Activated T-cell treated with anti-CD3 and anti-CD28 coated beads for 4 hours (primary cell): ENCODE results near the gene UBE2E1.

ENCODE experiments used
- DNase-seq: peaks from one replicate; pipeline ENCODE4 v3.0.0-alpha.2; 2020

The UBE2E1 gene

DNA sequence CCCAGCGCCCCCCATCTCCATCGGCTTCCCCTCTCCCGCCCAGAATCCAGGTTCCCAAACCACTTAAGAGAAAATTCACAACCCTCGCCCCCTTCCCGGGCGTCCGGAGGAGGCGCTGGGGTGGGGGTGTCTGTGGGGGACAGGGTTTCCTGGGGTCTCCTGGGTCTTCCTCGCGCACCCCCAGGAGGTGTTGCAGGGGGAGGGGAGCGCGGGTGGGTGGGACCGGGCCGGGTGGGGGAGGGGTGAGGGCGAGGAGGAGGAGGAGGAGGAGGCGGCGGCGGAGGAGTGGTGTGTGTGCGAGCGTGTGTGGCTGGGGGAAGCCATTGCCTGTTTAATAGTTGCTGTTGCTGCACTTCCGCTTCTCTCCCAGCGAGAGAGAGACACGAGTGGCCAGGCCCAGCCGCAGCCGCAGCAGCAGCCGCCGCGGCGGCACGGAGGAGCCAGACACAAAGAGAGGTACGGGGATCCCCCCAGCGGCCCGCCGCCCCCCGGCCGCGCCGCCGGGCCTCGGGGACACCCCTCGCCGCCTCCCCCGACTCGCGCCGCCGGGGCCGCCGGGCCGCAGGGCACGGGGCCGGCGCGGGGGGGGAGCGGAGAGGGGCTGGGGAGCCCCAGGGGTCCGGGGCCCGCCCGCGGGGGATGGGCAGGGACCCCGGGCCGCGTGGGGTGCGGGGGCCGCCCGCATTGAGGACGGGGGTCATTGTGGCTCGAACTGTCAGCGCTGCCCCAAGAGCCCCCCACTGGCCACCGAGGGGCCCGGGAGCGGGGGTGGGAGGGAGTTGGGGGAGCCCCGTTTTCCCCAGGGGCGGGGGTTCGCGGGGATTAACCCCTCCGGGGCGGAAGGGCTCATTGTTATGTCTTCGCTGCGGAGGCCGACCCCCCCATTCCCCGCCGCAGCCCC lies at the start of gene UBE2E1:
Gene UBE2E1 (plus strand): TSS at position 323 of the 901 bp plus-strand sequence. CDS start 1,315 bp downstream, outside the sequence.
- DNase-seq, result peak; percentile 55

DNA sequence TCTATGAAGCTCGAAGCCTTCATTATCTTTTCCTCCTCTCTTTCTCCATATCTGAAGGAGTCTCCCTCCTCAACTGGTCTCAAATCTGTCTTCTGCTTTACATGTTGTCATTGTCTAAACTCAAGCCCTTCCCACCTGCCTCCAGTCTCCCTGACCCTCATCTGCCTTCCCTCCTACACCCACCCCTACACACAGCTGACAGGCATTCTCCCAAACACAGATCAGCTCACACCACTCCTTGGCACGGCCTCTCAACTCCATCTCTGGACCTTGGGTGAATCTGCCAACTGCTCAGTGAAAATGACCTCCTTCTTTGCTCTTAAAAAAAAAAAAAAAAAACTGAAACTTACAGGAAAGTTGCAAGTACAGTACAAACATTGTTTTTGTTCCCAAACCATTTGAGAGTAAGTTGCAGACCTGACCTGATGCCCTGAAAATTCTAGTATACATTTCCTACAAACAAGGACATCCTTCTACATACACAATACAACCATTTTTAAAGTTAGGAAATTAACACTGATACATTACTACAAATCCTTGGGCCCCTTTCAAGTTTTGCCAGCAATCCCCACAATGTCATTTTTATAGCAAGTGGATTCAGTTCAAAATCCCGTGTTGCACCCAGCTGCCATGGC lies 49.4 kb upstream of the UBE2E1 start:
- no peak for DNase-seq

DNA sequence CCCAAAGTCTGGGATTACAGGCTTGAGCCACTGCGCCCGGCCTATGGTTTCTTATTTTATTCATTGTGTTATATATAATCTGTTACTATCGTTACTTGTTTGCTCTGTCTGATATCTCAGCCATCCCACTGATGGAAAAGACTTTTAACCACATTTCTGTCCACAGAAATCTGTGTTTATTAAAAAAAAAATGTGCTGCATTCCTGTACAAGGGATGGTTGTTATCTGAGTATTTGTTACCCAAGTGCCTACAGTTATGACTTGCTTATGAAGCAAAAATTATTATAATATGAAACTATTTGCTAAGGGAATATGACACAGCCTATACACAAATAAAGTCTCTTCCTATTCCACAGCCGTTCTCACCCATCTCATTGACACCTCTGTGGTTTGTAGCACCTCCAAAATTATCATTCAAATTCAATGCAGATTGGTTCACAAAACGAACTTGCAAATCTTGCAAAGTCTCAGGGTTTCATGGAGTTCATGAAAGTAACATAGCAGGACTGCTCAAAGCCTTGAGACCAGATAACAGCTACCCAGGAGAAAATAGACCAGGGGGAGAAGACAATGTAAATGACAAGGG lies 47.4 kb upstream of the UBE2E1 start:
- no peak for DNase-seq

DNA sequence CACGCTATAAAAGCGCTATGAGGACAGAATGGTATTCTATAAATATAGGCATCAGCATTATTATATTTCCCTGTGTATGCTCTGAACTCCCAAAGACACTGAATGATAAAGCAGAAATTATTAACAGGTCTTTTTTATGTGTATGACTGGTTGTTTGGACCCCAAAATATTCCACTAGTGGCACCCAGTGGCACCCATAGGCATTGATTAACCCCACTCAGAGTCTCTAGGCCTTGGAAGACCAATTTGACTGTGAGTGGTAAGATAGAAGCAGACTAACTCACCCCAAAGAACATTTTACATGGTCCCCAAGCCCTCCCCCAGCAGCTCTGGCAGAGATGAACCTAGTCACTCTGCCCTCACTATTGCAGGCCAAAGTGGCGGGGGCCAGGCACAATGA lies 45.4 kb upstream of the UBE2E1 start:
- no peak for DNase-seq

DNA sequence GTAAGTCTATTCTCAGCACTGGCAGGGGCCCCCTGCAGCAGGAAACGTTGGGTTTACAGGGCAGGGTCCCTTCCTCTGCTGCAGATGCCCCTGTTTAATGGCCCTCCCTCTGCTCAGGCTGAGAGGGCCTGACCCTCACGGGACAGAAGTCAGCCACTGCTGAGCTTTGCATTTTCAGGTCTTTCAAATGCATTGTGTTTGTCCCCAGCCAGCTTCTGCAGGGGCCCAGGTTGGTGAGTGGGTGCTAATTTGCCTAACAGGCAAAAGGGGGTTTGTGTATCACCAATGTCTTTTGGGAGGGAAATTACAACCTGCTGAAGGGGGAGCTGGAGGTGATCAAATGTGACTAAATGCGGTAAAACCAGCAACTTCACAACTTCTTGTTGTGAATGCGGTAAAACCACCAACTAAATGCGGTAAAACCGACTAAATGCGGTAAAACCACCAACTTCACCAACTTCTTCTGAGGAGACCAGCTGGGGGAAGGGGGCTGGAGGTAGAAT lies 44.8 kb upstream of the UBE2E1 start:
- DNase-seq, result no peak

DNA sequence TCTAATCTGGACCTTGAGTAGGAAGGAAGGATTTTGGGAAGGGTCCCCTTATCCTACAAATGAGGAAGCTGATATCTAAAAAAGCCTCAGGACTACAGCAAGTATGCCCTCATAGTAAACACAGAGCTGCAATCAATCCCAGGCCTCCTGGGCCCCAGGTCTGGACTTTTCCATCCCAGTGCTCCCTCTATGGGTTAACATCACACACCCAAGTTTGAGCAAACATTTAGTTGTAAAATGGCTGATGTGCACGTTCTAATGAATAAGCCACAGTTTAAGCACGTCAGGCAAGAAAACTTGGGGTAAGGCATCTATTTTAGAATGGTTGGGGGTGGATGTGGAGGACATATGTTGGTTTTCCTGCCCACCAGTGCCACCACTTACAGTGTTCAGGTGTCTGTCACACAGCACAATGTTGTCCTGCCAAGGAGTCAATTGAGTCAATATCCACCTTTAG lies 44.3 kb upstream of the UBE2E1 start:
- no peak for DNase-seq

DNA sequence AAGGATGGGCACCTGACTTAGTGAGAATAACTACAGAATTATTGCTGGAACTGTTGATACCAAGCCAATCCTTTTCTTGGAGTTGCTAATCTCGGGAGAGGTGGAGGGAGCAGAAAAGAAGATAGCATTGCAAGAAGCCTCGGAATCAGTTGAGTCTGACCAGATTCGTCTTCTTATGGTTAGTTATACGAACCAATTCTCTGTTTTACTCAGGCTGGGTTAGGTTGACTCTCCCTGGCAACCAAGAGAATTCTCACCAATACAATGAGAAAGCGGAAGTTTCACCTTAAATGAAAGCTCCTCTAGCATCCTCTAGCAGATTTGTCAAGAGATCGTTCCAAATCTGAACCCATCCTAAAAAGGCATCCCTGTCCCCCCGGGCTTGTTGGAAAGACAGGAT lies 43.5 kb upstream of the UBE2E1 start:
- DNase-seq, result no peak

DNA sequence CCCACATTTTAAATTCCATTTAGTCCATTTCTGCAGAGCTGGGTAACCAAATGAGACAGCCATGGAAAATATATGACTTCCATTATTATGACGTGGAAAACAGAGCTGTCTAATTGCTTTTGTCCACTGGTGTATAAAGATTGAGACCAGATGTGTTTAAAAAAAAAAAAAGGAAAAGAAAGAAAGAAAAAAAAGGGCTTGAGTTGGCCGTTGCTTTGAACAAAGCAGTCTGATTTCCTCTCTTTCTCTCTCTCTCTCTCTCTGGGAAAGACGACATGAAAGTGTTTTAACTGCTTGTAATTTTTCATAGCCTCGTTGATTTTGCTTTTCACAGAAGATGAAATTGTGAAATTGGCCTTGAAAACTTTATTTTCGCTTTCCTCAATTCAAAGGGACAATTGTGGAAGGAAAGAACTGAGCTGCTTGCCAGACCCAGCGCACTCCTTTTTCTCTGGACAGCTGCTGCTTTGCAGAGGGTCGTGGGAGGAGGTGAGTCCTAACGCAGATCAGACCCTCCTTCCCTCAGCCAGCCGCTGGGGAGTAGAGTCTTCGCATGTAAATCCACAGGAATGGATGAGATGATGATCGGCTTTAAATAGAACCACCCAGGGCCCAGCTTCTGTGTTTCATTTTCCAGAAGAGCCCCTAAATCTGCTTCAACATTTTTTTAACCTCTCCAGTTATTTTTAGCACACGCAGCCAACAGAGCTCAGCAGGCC lies 42.8 kb upstream of the UBE2E1 start:
- DNase-seq, result no peak

DNA sequence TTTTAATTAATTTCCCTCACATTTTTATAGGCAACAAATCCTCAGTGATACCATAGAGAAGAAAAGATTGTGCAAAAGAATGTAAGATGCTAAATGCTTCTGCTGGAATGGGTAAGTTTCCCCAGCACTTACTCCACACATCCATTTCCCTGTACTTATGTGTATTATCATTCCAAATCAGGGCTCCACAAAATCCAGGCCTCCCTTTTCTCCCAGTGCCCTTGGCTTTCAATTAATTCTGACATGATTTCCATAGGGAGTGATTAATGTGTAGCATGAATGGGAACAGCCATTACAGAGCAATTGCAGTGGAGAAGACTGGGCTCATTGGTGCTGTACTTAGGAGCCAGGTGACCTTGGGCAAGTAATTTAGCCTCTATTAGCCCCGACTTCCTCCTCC lies 41.3 kb upstream of the UBE2E1 start:
- DNase-seq, result no peak

DNA sequence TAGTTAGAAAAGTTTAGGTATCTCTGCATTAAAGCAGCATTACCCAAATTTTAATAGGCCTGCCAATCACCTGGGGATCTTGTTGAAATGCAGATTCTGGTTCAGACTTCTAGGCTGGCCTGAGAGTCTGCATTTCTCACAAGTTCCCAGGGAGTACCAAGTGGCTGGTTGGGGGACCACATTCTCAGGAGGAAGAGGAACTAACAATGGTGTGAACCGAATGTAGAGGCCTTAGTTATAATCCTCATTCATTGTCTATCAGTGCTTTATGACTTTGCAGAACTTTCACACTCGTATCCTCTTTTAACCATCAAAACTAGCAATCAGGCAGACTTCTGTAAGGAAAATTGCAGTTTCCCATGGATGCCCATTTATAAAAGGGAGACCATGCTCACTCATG lies 38.2 kb upstream of the UBE2E1 start:
- DNase-seq, result no peak

DNA sequence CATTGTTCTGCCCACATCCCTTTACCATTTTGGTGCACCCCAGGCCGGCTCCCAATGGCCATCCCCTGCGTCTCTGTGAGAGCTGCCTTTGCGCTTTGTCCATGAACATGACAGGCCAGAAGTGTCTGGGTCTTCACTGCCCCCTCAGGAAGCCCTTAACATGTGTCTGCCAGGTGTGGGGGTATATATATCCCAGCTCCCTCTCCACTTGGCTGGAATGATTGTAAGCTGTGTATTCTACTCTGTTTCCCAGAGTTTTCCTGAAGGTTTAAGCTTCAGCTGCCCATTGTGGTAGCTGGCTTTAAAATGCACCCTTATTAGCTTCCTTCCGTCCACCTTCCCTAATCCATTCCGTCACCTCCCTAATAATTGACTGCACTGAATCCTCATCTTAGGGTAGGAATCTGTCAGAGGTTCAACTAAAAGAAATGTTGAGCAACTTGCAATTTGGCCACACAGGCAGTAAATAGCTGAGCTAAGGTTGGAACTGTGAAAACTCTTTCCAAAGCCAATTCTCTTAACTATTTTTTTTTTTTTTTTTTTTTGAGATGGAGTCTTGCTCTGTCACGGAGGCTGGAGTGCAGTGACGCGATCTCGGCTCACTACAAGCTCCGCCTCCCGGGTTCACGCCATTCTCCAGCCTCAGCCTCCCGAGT lies 30.4 kb upstream of the UBE2E1 start:
- no peak for DNase-seq

DNA sequence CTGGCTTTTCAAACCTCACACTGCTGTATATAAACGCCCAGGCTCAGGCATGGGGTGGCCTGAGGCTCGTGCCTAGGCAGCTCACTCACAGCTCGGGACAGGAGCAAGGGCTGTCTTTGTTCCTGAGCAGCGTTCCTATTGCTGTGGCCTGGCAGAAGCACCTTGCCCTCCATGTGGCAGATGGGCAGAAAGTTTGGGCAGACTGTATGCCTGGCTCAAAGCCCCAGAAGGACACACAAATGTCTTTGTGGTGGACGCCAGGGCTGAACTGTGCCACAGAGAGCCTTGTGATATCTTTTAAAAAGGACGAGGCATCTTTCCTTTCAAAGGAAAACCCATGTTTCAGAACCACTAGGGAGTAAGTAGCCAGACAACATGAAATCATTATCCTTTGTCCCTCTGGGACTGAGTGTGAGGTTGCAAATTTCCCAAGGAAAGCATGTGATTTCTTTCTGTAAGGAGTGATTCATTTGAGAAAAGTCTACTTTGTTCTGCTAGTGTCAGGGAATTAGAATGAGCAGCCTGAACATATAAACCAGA lies 29.3 kb upstream of the UBE2E1 start:
- DNase-seq, result no peak

DNA sequence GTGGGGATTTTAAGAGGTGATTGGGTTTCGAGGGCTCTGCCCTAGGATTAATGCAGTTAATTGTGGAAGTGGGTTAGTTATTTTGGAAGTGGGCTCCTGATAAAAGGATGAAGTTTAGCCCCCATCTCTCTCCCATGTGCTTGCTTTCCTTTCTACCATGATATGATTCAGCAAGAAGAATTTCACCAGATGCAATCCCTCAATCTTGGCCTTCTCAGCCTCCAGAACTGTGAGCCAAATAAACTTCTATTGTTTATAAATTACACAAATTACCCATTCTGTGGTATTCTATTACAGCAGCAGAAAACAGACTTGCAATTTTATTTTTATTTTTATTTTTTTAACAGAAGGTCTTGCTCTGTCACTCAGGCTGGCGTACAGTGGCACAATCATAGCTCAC lies 27.3 kb upstream of the UBE2E1 start:
- DNase-seq, result no peak

DNA sequence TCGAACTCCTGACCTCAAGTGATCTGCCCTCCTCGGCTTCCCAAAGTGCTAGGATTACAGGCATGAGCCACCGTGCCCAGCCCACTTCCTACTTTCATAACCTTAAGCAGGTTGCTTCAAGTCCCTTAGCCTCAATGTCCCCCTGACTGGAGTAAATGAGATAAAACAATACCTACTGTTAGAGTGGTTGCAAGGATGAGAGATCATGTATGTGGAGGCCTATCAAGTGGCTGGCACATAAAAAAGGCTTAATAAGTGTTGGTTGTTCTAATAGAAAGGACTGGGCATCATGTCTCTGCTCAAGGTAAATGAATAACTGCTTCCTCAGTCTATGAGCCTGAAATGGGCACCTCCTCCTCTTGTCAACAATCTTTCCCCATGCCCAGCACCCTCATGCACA lies 25.9 kb upstream of the UBE2E1 start:
- DNase-seq, result no peak

DNA sequence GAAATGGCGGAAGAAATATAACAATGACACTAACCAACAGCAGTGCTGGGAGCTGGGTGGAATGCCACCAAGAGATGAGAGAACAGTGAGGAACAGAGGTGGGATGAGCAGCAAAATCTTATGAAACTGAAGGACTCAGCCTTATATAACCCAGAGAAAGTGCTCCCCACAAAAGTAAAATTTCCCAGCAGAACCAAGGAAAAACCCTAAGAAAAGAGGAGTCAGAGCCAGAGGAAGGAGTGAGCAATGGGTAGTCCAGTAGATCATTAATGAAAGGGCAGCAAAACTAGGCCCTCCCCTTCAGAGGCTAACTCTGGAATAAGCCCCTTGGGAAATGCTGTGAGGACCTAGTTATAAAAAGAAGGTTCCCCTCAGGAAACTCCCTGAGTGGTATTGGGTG lies 24.7 kb upstream of the UBE2E1 start:
- DNase-seq, result no peak

DNA sequence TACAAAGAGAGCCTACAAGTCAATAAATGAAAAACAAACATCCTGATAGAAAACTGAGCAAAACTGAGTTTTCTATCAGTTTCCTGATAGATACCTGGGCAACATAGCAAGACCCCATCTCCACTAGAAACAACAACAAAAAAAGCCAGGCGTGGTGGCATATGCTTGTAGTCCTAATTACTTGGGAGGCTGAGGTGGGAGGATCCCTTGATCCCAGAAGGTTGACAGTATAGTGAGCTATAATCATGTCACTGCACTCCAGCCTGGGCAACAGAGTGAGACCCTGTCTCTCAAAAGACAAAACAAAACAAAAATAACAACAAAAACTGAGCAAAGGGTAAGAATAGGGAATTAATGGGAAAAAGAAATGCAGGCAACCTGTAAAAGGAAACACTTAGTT lies 23.9 kb upstream of the UBE2E1 start:
- DNase-seq, result no peak

DNA sequence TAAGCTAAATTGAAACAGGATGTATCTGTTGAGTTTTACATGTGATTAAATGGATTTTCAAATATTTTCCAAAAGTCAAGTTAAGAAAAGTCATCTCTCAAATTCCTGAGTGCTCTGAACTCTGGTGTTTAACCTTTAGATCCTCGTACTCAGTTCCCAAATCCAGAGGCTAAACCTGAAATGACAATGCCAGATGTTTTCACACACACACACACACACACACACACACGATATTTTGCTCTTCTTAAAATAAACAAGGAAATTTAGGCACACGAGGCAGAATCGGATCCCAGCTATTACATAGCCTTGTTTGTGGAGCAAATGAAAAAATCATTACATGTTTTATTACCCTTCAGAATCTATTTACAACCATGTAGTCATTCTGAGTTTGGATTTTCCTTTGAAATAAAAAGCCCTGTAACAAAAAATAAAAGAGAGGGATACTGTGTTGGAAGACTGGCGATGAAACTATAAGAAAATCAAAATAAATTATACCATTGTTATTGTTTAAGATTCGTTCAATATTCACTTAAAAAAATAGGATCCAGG lies 20.6 kb upstream of the UBE2E1 start:
- DNase-seq, result no peak

DNA sequence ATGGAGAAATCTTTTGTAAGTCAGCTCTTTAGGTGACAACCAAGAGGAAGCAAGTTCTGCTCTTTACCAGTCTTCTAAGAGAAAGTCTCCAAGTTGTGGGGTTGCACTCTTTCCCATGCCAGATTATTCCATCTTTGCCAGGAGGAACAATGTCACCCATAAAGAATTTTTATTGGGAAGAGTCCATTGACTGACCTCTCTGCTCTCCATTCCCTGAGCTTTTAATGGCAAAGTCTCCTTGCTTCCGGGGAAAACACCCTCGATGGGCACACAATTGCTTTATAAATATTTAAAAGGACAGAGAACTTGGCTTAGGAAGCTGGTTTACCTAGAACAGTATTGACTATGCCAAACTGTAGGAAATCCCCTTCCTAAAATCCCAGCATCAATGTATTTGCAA lies 19.9 kb upstream of the UBE2E1 start:
- no peak for DNase-seq

DNA sequence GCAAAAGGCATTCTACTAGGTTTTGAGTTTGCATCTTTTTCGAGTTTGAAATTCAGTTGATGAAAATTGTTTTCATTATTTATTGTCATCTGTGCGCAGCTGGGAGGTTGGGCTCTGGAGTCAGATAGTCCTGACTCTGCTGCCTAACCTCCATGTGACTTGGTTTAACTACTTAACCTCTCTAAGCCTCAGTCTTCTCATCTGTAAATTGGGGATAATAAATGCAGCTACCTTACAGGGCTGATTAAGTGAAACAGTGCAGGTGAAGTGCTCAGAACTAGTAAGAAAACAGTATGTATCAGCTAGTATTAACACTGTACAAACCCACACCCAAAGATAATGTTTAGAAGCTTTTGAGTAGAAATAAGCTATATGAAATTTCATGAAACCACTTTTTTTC lies 14.1 kb upstream of the UBE2E1 start:
- DNase-seq, result no peak

DNA sequence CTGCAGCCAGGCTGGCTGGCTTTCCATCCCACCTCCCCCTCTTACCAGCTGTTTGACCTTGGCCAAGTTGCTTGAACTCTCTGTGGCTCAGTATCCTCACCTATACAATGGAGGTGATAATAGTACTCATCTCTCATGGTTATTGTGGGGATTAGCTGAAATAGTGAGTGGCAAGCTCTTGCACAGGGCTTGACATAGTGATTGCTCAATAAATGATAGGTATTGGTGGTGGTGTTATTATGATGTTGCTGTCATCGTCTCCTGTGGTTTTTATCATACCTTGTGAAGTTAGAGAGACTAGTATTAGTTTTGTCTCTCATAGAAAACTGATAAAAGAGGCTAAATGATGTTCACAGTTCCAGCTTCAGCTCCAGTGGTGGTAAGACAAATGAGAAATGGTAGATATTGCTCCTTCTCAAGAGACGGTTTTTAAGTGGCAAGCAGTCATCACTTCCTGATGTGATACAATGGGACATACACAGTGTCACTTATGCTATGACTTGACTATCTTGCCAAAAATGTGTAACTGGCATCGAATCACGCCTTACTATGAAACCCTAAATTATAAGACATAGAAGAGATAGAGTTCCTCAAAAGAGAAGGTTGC lies 12.1 kb upstream of the UBE2E1 start:
- no peak for DNase-seq

DNA sequence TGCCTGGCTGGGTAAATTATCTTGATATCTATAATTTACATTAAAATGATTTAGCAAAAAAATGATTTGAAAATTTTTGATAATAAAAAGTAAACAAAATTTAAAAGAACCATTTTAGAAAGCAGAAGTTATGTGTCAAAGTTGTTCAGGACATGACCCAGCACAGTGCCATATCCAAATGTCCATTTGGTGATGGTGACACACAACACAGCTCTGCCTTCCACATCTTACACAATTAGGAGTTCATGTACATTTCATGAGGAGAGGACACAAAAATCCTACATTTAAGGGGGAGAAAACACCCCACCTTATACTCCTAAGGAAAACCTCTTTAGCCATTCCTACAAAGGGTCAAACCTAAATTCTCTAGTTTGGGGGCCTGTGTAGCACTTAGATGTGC lies 10.7 kb upstream of the UBE2E1 start:
- no peak for DNase-seq

DNA sequence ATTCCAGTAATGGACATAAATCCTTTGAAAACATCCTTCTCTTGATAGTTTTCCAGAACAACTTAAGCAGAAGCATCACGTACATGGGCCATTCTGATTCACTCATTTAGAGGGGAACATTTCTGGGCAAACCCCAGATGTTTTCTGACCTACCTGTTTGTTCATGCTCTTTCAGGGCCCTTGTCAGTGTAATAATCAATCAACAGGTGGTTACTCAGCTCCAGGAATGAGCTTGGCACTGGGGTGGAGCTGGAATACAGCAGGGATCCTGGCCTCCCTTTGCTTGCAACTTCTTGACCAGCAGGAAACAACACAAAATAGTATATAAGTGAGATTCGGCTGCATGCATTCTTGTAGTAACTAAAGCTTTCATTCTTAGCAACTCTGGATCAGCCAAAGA lies 9.2 kb upstream of the UBE2E1 start:
- no peak for DNase-seq
